ENCODE data around the gene PKP4. TPM values are rescaled to one million over a fixed set of nuclear protein-coding genes. Genes with fewer than 3 reads are reported as not detected.

PKP4 gene
- total RNA-seq, 1 experiment from 2014 or later, result 52.0 TPM

- H3K4me3 Mint-ChIP-seq, result no peak overlapping the region
- Histone ChIP-seq H3K79me2 (ENCODE audit: insufficient read depth, low read length) (no peaks in the 10 kb centered on the region), H2BK120ac (ENCODE audit: low read depth, low read length, poor library complexity, severe bottlenecking) (no peak overlapping the region), H3K4me1 (ENCODE audit: insufficient read depth, low read length) (no peaks in the 10 kb centered on the region), H3K56ac (ENCODE audit: insufficient read length, low read depth, low read length) (no peak overlapping the region), H2BK15ac (ENCODE audit: low read depth, low read length) (no peak overlapping the region), H3K23ac (ENCODE audit: insufficient read length, low read depth, low read length) (no peak overlapping the region), H3K4me2 (ENCODE audit: insufficient read depth, insufficient read length, low read length) (no peak overlapping the region), H3K27me3 (ENCODE audit: insufficient read depth, low read length) (no peaks in the 10 kb centered on the region), H2BK12ac (ENCODE audit: insufficient read length, low read depth, low read length) (no peak overlapping the region), H2BK5ac (ENCODE audit: insufficient read length, low read length) (no peak overlapping the region), H2AK5ac (ENCODE audit: insufficient read length, low read length) (no peak overlapping the region), H4K5ac (ENCODE audit: insufficient read length, low read depth, low read length) (no peak overlapping the region), H2BK20ac (ENCODE audit: low read depth, low read length, poor library complexity, severe bottlenecking) (no peak overlapping the region), H3K9ac (ENCODE audit: extremely low read depth, insufficient read length, low read length) (no peak overlapping the region), H3K4ac (ENCODE audit: low read depth, low read length) (no peak overlapping the region), H3K9me3 (ENCODE audit: control insufficient read depth, low read depth, low read length) (no peaks in the 10 kb centered on the region), H3K18ac (ENCODE audit: insufficient read length, low read depth, low read length) (no peak overlapping the region), H2AFZ (ENCODE audit: low read length) (no peak overlapping the region), H3K23me2 (ENCODE audit: insufficient read length, low read depth, low read length, poor library complexity, severe bottlenecking) (no peaks in the 10 kb centered on the region), H3K27ac (ENCODE audit: insufficient read length, low read depth, low read length) (no peak overlapping the region), H4K8ac (replicated peaks; ENCODE audit: insufficient read length, low read depth, low read length) (no peak overlapping the region), H3K14ac (ENCODE audit: insufficient read depth, low read length) (no peak overlapping the region), H4K20me1 (ENCODE audit: control insufficient read depth, insufficient read depth, insufficient read length) (no peaks in the 10 kb centered on the region), H3T11ph (ENCODE audit: low read length) (no peak overlapping the region), H4K91ac (ENCODE audit: insufficient read length, low read depth, low read length) (no peak overlapping the region), H3K79me1 (ENCODE audit: insufficient read depth, low read depth, low read length, poor library complexity, severe bottlenecking) (no peaks in the 10 kb centered on the region)
- TF ChIP-seq CTCF (conservative IDR thresholded peaks at IDR 0.05), result no peak
- WGBS (ENCODE audit: extremely low coverage, insufficient read length, low lambda C conversion rate), result no CpG with 5 or more reads among the region's 4 CpGs
- H3K4me1 Mint-ChIP-seq, result peaks cover 7% of the 10 kb centered on the region in 2 experiments
- no peak overlapping the region; a peak in 1 of 7 replicates for H3K27ac Mint-ChIP-seq
- H3K36me3 Mint-ChIP-seq (ENCODE audit: insufficient read depth in 1 of 3, low read depth in 3 of 3), result peaks cover 7 to 45% (median 38%) of the 10 kb centered on the region in 3 experiments; a peak in 6 of 7 replicates
- no peak for DNase-seq
- no peaks in the 10 kb centered on the region; the same call in 1 of the 2 replicates for H3K27me3 Mint-ChIP-seq (ENCODE audit: low read depth)
- H3K9me3 Mint-ChIP-seq, result no peaks in the 10 kb centered on the region
Observed at GRCh38 chr2:158667586-158667985, 210.8 kb downstream of the PKP4 start.
